ENCODE results near the gene GLRA1. TPM values are rescaled to one million over a fixed set of nuclear protein-coding genes. Genes with fewer than 3 reads are reported as not detected.

Gene GLRA1
- total and polyA plus RNA-seq, 4 donors: not detected

DNA sequence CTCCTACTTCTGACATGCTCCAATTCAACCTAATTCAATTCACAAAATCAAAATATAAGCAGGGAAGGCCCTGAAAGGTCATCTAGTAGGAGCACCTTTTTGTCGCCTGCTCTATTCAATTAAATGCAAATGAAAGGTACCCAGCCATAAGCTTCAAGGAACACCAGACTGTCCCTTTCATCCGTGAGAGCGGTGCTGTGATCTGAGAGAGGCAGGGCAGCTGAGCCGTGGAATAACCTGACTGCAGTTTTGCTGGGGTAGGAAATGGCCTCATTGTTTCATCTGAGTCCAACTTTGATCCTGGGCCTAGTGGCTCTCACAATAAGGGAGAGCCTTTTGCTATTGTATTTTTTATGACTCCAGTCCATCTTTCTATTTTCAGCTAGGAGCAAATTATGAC lies 39.8 kb upstream of the GLRA1 start:
- no peak for DNase-seq (ENCODE audit: low spot score)
- Histone ChIP-seq H3K4me3 (ENCODE audit: low read depth in 1 of 3, low read length in 3 of 3) (no peak overlapping the region), H3K9ac (ENCODE audit: low read depth in 1 of 2, low read length in 2 of 2) (no peak overlapping the region), H3K9me3 (ENCODE audit: control insufficient read depth in 4 of 4, low read length in 3 of 4) (no peaks in the 10 kb centered on the region), H3K36me3 (ENCODE audit: control insufficient read depth in 4 of 4, insufficient read depth in 3 of 4, low read depth in 1 of 4, low read length in 3 of 4) (no peaks in the 10 kb centered on the region), H3K27ac (ENCODE audit: low read depth in 1 of 2, low read length in 2 of 2) (no peak overlapping the region), H3K4me1 (ENCODE audit: control insufficient read depth in 4 of 4, insufficient read depth in 4 of 4, low read length in 3 of 4) (no peaks in the 10 kb centered on the region), H3K27me3 (ENCODE audit: control insufficient read depth in 4 of 4, insufficient read depth in 4 of 4, low read length in 3 of 4) (no peaks in the 10 kb centered on the region)
- 81% methylated on average over 4 of the region's 4 CpGs for WGBS
- TF ChIP-seq FOXA2 (IDR thresholded peaks at IDR 0.05) (no peak), SP1 (IDR thresholded peaks at IDR 0.05) (no peak), REST (IDR thresholded peaks at IDR 0.05) (no peak), GABPA (IDR thresholded peaks at IDR 0.05 in 1 of 2, conservative IDR thresholded peaks at IDR 0.05 in 1 of 2) (no peak), CTCF (IDR thresholded peaks at IDR 0.05; ENCODE audit: low read depth, low read length, missing input control) (no peak), HNF4A (conservative IDR thresholded peaks at IDR 0.05) (no peak), ATF3 (IDR thresholded peaks at IDR 0.05) (no peak), JUND (IDR thresholded peaks at IDR 0.05) (no peak), TAF1 (conservative IDR thresholded peaks at IDR 0.05) (no peak), MAX (IDR thresholded peaks at IDR 0.05) (no peak), RAD21 (IDR thresholded peaks at IDR 0.05) (no peak), YY1 (IDR thresholded peaks at IDR 0.05) (no peak), FOXA1 (IDR thresholded peaks at IDR 0.05) (no peak), EGR1 (IDR thresholded peaks at IDR 0.05; ENCODE audit: low read depth in 2 of 2) (no peak), RXRA (IDR thresholded peaks at IDR 0.05) (no peak), HNF4G (IDR thresholded peaks at IDR 0.05) (no peak), NR2F2 (IDR thresholded peaks at IDR 0.05) (no peak)
- TF ChIP-seq, protein P1, sequence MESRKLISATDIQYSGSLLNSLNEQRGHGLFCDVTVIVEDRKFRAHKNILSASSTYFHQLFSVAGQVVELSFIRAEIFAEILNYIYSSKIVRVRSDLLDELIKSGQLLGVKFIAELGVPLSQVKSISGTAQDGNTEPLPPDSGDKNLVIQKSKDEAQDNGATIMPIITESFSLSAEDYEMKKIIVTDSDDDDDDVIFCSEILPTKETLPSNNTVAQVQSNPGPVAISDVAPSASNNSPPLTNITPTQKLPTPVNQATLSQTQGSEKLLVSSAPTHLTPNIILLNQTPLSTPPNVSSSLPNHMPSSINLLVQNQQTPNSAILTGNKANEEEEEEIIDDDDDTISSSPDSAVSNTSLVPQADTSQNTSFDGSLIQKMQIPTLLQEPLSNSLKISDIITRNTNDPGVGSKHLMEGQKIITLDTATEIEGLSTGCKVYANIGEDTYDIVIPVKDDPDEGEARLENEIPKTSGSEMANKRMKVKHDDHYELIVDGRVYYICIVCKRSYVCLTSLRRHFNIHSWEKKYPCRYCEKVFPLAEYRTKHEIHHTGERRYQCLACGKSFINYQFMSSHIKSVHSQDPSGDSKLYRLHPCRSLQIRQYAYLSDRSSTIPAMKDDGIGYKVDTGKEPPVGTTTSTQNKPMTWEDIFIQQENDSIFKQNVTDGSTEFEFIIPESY (IDR thresholded peaks at IDR 0.05): no peak

All from liver (tissue), 9 donors.